ENCODE results near the gene MRPL39. TPM values are rescaled to one million over a fixed set of nuclear protein-coding genes. Genes with fewer than 3 reads are reported as not detected.
A peak's percentile ranks its signal among the peaks of the same experiment; 100 is the strongest.

MRPL39 gene
- total RNA-seq, 2 donors from 2014 or later, result 43.2 to 46.3 TPM

DNA sequence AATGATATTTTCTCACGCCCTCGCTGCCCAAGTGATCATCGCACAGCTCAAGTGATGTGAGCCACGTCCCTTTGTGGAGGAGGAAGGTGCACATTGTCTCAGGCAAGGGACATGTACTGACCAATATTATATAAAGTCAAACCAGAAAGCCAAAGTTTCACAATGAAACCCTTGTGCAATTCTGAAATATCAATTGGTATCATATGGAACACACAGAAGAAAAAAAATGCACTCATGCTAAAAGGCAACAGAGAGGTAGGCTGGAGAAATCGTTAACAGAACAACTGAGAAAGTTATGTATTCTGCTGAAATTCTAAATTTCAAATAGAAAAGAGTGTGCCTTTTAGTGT lies 33.6 kb upstream of the MRPL39 start:
- no peaks in the 10 kb centered on the region for H3K9me3 Mint-ChIP-seq
- 82% methylated on average over 4 to 5 of the region's 5 CpGs for WGBS, 2 experiments (ENCODE audit: insufficient coverage in 1 of 2, insufficient read length in 1 of 2)
- H3K4me3 Mint-ChIP-seq, result no peak overlapping the region
- no peak overlapping the region for H3K27ac Mint-ChIP-seq
- no peak for DNase-seq
- no peaks in the 10 kb centered on the region for H3K36me3 Mint-ChIP-seq (ENCODE audit: low read depth)
- no peaks in the 10 kb centered on the region for H3K9me3 ChIP-seq (ENCODE audit: control insufficient read depth, low read length)
- H3K4me1 Mint-ChIP-seq, result peaks cover 3% of the 10 kb centered on the region
- no peaks in the 10 kb centered on the region for H3K36me3 ChIP-seq (ENCODE audit: control insufficient read depth, insufficient read depth, low read length)
- H3K27ac ChIP-seq (ENCODE audit: low read depth, low read length), result peak overlapping the region; percentile 99
- peak overlapping the region; percentile 85 for H3K4me3 ChIP-seq (ENCODE audit: low read length)
- peaks cover 64% of the 10 kb centered on the region for H3K27me3 ChIP-seq (ENCODE audit: control insufficient read depth, insufficient read depth, low read length, poor library complexity, severe bottlenecking)
- peaks cover 72% of the 10 kb centered on the region for H3K27me3 Mint-ChIP-seq (ENCODE audit: insufficient read depth)
- no peak overlapping the region for H3K9ac ChIP-seq (ENCODE audit: extremely low read depth, low read length, poor library complexity, severe bottlenecking)
- no peaks in the 10 kb centered on the region for H3K4me1 ChIP-seq (ENCODE audit: control insufficient read depth, insufficient read depth, low read length)
- TF ChIP-seq, protein P1, sequence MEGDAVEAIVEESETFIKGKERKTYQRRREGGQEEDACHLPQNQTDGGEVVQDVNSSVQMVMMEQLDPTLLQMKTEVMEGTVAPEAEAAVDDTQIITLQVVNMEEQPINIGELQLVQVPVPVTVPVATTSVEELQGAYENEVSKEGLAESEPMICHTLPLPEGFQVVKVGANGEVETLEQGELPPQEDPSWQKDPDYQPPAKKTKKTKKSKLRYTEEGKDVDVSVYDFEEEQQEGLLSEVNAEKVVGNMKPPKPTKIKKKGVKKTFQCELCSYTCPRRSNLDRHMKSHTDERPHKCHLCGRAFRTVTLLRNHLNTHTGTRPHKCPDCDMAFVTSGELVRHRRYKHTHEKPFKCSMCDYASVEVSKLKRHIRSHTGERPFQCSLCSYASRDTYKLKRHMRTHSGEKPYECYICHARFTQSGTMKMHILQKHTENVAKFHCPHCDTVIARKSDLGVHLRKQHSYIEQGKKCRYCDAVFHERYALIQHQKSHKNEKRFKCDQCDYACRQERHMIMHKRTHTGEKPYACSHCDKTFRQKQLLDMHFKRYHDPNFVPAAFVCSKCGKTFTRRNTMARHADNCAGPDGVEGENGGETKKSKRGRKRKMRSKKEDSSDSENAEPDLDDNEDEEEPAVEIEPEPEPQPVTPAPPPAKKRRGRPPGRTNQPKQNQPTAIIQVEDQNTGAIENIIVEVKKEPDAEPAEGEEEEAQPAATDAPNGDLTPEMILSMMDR (conservative IDR thresholded peaks at IDR 0.05), result no peak

DNA sequence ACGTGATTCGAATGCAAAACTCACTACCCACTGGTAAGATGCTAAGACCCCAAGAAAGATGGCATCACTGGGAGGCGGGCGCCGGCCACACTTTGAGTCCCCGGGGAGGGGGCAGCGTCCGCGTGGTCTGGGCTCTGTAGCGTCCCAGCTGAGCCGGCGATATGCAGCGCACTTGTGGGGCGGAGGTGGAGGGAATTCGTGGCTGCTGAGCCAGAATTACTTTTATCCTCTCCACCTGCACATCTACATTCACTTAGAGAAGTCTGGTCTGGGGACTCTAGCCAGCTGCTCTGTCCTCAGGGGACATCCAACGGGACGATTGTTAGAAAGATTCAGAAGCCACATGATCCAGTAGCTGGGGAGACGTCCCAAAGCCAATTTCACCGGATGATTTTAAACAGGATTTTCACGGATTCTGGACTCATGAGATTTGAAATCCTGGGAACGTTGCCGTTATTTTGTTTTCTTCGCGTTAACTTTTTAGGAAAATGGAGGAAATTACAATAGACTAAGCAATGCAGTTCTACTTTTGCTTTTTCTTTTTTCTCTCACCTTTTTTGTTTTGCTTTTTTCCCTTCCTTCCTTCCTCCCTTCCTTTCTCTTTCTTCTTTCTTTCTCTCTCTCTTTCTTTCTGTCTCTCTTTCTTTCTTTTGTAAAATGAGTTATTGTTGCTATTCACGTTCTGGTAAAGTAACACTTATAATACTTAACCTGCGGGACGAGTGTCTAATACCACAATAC lies 33.1 kb upstream of the MRPL39 start:
- Histone ChIP-seq H3K27me3 (ENCODE audit: control insufficient read depth, insufficient read depth, low read length, poor library complexity, severe bottlenecking) (peaks cover 62% of the 10 kb centered on the region), H3K36me3 (ENCODE audit: control insufficient read depth, insufficient read depth, low read length) (no peaks in the 10 kb centered on the region), H3K9me3 (ENCODE audit: control insufficient read depth, low read length) (no peaks in the 10 kb centered on the region), H3K4me1 (ENCODE audit: control insufficient read depth, insufficient read depth, low read length) (no peaks in the 10 kb centered on the region), H3K27ac (ENCODE audit: low read depth, low read length) (peak overlapping the region; percentile 99), H3K9ac (ENCODE audit: extremely low read depth, low read length, poor library complexity, severe bottlenecking) (peak overlapping the region; percentile 44), H3K4me3 (ENCODE audit: low read length) (peak overlapping the region; percentile 85)
- peak; percentile 75 for DNase-seq
- Mint-ChIP-seq H3K9me3 (no peaks in the 10 kb centered on the region), H3K27me3 (ENCODE audit: insufficient read depth) (peaks cover 75% of the 10 kb centered on the region), H3K36me3 (ENCODE audit: low read depth) (no peaks in the 10 kb centered on the region), H3K27ac (no peak overlapping the region), H3K4me3 (peak overlapping the region; percentile 60), H3K4me1 (peaks cover 3% of the 10 kb centered on the region)
- 15 to 32% methylated on average over 11 to 27 of the region's 27 CpGs for WGBS, 2 experiments (ENCODE audit: insufficient coverage in 1 of 2, insufficient read length in 1 of 2)
- TF ChIP-seq, protein P1 (conservative IDR thresholded peaks at IDR 0.05), result no peak

DNA sequence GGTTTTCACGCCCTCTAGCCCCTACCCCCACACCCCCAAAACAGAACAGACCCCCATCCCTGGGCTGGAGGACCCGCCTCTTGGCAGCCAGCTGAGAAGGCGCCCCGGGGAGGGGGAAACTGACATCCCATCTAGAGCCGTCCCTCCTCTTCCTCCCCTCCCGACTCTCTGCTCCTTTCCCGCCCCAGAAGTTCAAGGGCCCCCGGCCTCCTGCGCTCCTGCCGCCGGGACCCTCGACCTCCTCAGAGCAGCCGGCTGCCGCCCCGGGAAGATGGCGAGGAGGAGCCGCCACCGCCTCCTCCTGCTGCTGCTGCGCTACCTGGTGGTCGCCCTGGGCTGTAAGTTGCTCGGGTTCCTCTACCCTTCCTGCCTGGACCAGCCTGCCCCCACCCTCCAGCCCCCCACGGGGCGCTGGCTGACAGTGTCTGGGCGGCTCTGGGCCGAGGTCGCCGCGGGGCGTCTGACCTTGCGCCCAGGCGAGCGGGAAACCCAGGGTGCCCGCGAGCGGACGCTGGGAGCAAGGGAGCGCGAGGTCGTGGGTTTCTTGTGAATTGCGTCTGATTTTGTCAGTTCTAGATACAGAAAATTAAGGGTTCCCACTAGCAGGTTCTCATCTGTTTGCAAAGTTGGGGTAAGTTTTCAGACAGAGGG lies 32.4 kb upstream of the MRPL39 start:
- H3K36me3 Mint-ChIP-seq (ENCODE audit: low read depth), result no peaks in the 10 kb centered on the region
- Histone ChIP-seq H3K27ac (ENCODE audit: low read depth, low read length) (peak overlapping the region; percentile 99), H3K9me3 (ENCODE audit: control insufficient read depth, low read length) (no peaks in the 10 kb centered on the region), H3K27me3 (ENCODE audit: control insufficient read depth, insufficient read depth, low read length, poor library complexity, severe bottlenecking) (peaks cover 62% of the 10 kb centered on the region), H3K36me3 (ENCODE audit: control insufficient read depth, insufficient read depth, low read length) (no peaks in the 10 kb centered on the region), H3K4me1 (ENCODE audit: control insufficient read depth, insufficient read depth, low read length) (no peaks in the 10 kb centered on the region), H3K4me3 (ENCODE audit: low read length) (peak overlapping the region; percentile 85), H3K9ac (ENCODE audit: extremely low read depth, low read length, poor library complexity, severe bottlenecking) (peak overlapping the region; percentile 44)
- peak overlapping the region; percentile 60 for H3K4me3 Mint-ChIP-seq
- H3K9me3 Mint-ChIP-seq, result no peaks in the 10 kb centered on the region
- H3K27ac Mint-ChIP-seq, result no peak overlapping the region
- 0 to 1% methylated on average over 15 to 40 of the region's 40 CpGs for WGBS, 2 experiments (ENCODE audit: insufficient coverage in 1 of 2, insufficient read length in 1 of 2)
- H3K27me3 Mint-ChIP-seq (ENCODE audit: insufficient read depth), result peaks cover 82% of the 10 kb centered on the region
- TF ChIP-seq, protein P1 (conservative IDR thresholded peaks at IDR 0.05), result peak; percentile 75
- H3K4me1 Mint-ChIP-seq, result peaks cover 3% of the 10 kb centered on the region
- peak; percentile 90 for DNase-seq
